ENCODE measurements around the gene PKNOX2.

The PKNOX2 gene

DNA sequence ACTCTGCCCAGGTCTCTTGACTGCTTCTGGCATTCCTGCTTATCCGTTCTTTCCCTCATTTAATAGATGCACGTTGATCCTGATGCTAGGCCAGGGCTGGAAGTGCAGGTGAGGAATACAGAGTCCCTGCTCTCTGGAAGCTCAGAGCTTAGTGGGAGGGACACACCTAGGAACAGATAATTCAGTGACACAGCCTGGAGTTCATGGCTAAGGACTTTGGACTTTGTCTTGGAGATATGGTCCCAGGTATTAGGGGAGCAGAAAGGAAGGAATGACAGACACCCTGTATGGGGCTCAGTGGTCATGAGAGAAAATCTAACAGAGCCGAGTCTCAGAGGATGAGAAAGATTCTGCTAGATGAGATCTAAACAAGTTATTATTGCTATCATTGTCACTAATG lies 160.6 kb downstream of the PKNOX2 start:
- Histone ChIP-seq H3K27ac (replicated peaks) (no peak overlapping the region), H3K27me3 (ENCODE audit: insufficient read depth, poor library complexity, severe bottlenecking) (no peaks in the 10 kb centered on the region), H3K4me3 (replicated peaks; ENCODE audit: insufficient read depth, low read length) (no peak overlapping the region)
- no peak for DNase-seq (ENCODE audit: low read depth in 1 of 2, low spot score in 1 of 2)
- TF ChIP-seq GABPA (IDR thresholded peaks at IDR 0.05; ENCODE audit: low read depth): no peak
- no peak for TF ChIP-seq SPI1 (IDR thresholded peaks at IDR 0.05; ENCODE audit: borderline replicate concordance, low read depth)
- TF ChIP-seq, protein P1, sequence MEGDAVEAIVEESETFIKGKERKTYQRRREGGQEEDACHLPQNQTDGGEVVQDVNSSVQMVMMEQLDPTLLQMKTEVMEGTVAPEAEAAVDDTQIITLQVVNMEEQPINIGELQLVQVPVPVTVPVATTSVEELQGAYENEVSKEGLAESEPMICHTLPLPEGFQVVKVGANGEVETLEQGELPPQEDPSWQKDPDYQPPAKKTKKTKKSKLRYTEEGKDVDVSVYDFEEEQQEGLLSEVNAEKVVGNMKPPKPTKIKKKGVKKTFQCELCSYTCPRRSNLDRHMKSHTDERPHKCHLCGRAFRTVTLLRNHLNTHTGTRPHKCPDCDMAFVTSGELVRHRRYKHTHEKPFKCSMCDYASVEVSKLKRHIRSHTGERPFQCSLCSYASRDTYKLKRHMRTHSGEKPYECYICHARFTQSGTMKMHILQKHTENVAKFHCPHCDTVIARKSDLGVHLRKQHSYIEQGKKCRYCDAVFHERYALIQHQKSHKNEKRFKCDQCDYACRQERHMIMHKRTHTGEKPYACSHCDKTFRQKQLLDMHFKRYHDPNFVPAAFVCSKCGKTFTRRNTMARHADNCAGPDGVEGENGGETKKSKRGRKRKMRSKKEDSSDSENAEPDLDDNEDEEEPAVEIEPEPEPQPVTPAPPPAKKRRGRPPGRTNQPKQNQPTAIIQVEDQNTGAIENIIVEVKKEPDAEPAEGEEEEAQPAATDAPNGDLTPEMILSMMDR (IDR thresholded peaks at IDR 0.05; ENCODE audit: insufficient read depth, low read length): no peak
- TF ChIP-seq, protein P2, sequence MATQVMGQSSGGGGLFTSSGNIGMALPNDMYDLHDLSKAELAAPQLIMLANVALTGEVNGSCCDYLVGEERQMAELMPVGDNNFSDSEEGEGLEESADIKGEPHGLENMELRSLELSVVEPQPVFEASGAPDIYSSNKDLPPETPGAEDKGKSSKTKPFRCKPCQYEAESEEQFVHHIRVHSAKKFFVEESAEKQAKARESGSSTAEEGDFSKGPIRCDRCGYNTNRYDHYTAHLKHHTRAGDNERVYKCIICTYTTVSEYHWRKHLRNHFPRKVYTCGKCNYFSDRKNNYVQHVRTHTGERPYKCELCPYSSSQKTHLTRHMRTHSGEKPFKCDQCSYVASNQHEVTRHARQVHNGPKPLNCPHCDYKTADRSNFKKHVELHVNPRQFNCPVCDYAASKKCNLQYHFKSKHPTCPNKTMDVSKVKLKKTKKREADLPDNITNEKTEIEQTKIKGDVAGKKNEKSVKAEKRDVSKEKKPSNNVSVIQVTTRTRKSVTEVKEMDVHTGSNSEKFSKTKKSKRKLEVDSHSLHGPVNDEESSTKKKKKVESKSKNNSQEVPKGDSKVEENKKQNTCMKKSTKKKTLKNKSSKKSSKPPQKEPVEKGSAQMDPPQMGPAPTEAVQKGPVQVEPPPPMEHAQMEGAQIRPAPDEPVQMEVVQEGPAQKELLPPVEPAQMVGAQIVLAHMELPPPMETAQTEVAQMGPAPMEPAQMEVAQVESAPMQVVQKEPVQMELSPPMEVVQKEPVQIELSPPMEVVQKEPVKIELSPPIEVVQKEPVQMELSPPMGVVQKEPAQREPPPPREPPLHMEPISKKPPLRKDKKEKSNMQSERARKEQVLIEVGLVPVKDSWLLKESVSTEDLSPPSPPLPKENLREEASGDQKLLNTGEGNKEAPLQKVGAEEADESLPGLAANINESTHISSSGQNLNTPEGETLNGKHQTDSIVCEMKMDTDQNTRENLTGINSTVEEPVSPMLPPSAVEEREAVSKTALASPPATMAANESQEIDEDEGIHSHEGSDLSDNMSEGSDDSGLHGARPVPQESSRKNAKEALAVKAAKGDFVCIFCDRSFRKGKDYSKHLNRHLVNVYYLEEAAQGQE (IDR thresholded peaks at IDR 0.05; ENCODE audit: insufficient replicate concordance, low read depth): no peak
- TF ChIP-seq POLR2AphosphoS5 (IDR thresholded peaks at IDR 0.05; ENCODE audit: low read depth): no peak

GRCh38 chr11:125326126-125326525 lies 161.6 kb downstream of the PKNOX2 start:
- TF ChIP-seq SPI1 (IDR thresholded peaks at IDR 0.05; ENCODE audit: borderline replicate concordance, low read depth): no peak
- no peak for DNase-seq (ENCODE audit: low read depth in 1 of 2, low spot score in 1 of 2)
- no peaks in the 10 kb centered on the region for H3K27me3 ChIP-seq (ENCODE audit: insufficient read depth, poor library complexity, severe bottlenecking)
- H3K4me3 ChIP-seq (replicated peaks; ENCODE audit: insufficient read depth, low read length): no peak overlapping the region
- no peak overlapping the region for H3K27ac ChIP-seq (replicated peaks)

DNA sequence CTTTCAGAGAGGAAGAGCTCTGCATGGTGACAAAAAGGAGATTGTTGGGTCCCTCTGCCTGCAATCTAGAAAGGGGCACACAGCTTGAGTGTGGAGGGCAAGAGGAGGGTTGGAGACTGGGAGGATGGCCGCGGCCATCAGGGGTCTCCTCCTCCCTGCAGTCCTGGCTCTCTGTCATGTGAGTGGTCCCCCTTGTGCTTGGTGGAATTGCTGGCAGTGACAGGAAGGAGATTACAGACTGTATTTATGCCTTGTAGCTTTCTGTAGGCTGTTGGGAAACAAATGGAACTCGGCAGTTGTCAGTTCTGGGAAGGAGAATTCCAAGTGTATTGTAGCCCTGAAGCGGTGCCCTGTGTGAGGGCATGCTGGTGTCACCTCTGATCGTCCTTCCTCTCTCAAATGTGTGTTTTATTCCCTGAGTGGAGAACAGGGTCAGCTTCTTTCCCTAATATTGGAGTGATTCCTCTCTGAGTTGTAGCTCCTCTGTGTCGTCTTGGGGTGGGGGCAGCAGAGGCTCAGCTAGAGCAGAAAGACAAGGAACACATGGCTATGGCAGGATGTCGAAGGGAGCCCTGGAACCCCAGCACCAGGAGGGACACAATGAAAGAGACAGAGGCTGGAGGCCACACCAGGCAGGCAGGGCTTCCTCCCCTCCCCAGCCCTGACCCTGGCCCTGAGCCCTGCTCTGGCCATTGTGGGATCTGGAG lies 163.1 kb downstream of the PKNOX2 start:
- TF ChIP-seq, protein P2 (IDR thresholded peaks at IDR 0.05; ENCODE audit: insufficient replicate concordance, low read depth): no peak
- TF ChIP-seq, protein P1 (IDR thresholded peaks at IDR 0.05; ENCODE audit: insufficient read depth, low read length): no peak
- no peak for TF ChIP-seq POLR2AphosphoS5 (IDR thresholded peaks at IDR 0.05; ENCODE audit: low read depth)
- TF ChIP-seq GABPA (IDR thresholded peaks at IDR 0.05; ENCODE audit: low read depth): no peak
- TF ChIP-seq SPI1 (IDR thresholded peaks at IDR 0.05; ENCODE audit: borderline replicate concordance, low read depth): no peak
- H3K27me3 ChIP-seq (ENCODE audit: insufficient read depth, poor library complexity, severe bottlenecking): no peaks in the 10 kb centered on the region

DNA sequence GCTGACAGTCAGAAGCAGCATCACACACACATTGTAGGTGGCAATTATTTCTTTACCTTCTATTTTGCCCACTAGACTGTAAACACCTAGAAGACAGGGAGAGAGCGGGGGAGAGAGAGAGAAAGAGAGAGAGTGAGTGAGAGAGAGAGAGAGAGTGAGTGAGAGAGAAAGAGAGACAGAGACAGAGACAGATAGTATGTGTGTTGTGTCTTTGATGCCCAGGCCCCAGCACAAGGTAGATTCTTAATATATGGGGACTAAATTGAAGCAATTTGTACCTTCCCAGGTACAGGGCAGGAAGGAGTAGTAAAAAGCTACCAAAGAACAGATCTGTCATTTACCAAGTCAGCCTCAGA lies 163.7 kb downstream of the PKNOX2 start:
- TF ChIP-seq POLR2AphosphoS5 (IDR thresholded peaks at IDR 0.05; ENCODE audit: low read depth) (no peak), SPI1 (IDR thresholded peaks at IDR 0.05; ENCODE audit: borderline replicate concordance, low read depth) (no peak), GABPA (IDR thresholded peaks at IDR 0.05; ENCODE audit: low read depth) (no peak)
- TF ChIP-seq, protein P2 (IDR thresholded peaks at IDR 0.05; ENCODE audit: insufficient replicate concordance, low read depth): no peak
- TF ChIP-seq, protein P1 (IDR thresholded peaks at IDR 0.05; ENCODE audit: insufficient read depth, low read length): no peak
- Histone ChIP-seq H3K27me3 (ENCODE audit: insufficient read depth, poor library complexity, severe bottlenecking) (no peaks in the 10 kb centered on the region), H3K4me3 (replicated peaks; ENCODE audit: insufficient read depth, low read length) (no peak overlapping the region), H3K27ac (replicated peaks) (no peak overlapping the region)
- DNase-seq (ENCODE audit: low read depth in 1 of 2, low spot score in 1 of 2): no peak

More for the DNA sequence above, 163.1 kb downstream of the PKNOX2 start:
- no peak overlapping the region for H3K4me3 ChIP-seq (replicated peaks; ENCODE audit: insufficient read depth, low read length)
- H3K27ac ChIP-seq (replicated peaks): no peak overlapping the region
- DNase-seq (ENCODE audit: low read depth in 1 of 2, low spot score in 1 of 2): no peak
